H1 (cell line): ENCODE measurements around the gene MRM2. TPM values are rescaled to one million over a fixed set of nuclear protein-coding genes. Genes with fewer than 3 reads are reported as not detected.
A peak's percentile ranks its signal among the peaks of the same experiment; 100 is the strongest.

ENCODE experiments used
- CTCF ChIA-PET: fragments of 300-600 bp; sonication (Branson Sonifier 250); formaldehyde crosslinking; loops from one replicate; lab custom pipeline; 2021; ENCODE audit not compliant: partially characterized antibody; lab: Charles Lee
- POLR2A ChIA-PET: fragments of 300-600 bp; sonication (Branson Sonifier 250); formaldehyde crosslinking; loops from one replicate; lab custom pipeline; 2021; ENCODE audit warnings: inconsistent platforms; ENCODE audit not compliant: partially characterized antibody; lab: Charles Lee
- DNase-seq, 2 experiments: peaks; one replicate each; pipeline versions ENCODE4 v3.0.0 to v3.0.0-alpha.2; 2010 to 2022; ENCODE audit warnings: low spot score in 2 of 2, low read depth in 1 of 2, mixed read lengths in 1 of 2
- FAIRE-seq: peaks from 2 replicates; lab custom pipeline; 2011; peaks lifted over from hg19 to GRCh38; lab: Jason Lieb, UNC
- H2AFZ ChIP-seq: 2 replicates; pipeline ENCODE4 v1.8.1; 2012; ENCODE audit warnings: low read length, inconsistent platforms
- H2AK5ac ChIP-seq: 2 replicates; pipeline ENCODE4 v1.6.1; 2013; ENCODE audit warnings: low read depth, low read length
- H2BK120ac ChIP-seq: replicated peaks from 2 replicates; pipeline ENCODE3; 2013; ENCODE audit warnings: low read depth, low read length, inconsistent platforms
- H2BK12ac ChIP-seq: 2 replicates; pipeline ENCODE4 v1.6.1; 2013; ENCODE audit warnings: low read depth, low read length
- H2BK15ac ChIP-seq: 2 replicates; pipeline ENCODE4 v1.6.1; 2013; ENCODE audit warnings: low read length
- H2BK20ac ChIP-seq: 2 replicates; pipeline ENCODE4 v1.6.1; 2013; ENCODE audit warnings: low read length
- H2BK5ac ChIP-seq: 2 replicates; pipeline ENCODE4 v1.6.1; 2013; ENCODE audit warnings: low read depth, low read length
- H3K14ac ChIP-seq: 2 replicates; pipeline ENCODE4 v1.6.1; 2013; ENCODE audit warnings: inconsistent platforms; ENCODE audit not compliant: insufficient read length
- H3K18ac ChIP-seq: 2 replicates; pipeline ENCODE4 v1.6.1; 2013; ENCODE audit warnings: low read length; ENCODE audit errors: extremely low read depth
- H3K23ac ChIP-seq: 2 replicates; pipeline ENCODE4 v1.6.1; 2013; ENCODE audit warnings: inconsistent platforms; ENCODE audit not compliant: insufficient read length
- H3K23me2 ChIP-seq: 2 replicates; pipeline ENCODE4 v1.6.1; 2013; ENCODE audit warnings: low read depth, low read length
- H3K27ac ChIP-seq: 2 replicates; pipeline ENCODE4 v1.6.1; 2011; ENCODE audit warnings: low read depth, low read length, inconsistent platforms
- H3K27me3 ChIP-seq, 4 experiments: replicated peaks in 1 of 4; 1 replicate in 1 of 4; 2 replicates in 3 of 4; pipeline versions ENCODE4 v1.6.1 to v1.8.1; 2011 to 2013; ENCODE audit warnings: low read length in 3 of 4, mild to moderate bottlenecking in 3 of 4, inconsistent platforms in 2 of 4, mixed read lengths in 2 of 4, moderate library complexity in 1 of 4; ENCODE audit not compliant: control insufficient read depth in 3 of 4, insufficient read depth in 3 of 4; ENCODE audit errors: extremely low read depth in 1 of 4
- H3K36me3 ChIP-seq, 4 experiments: 2 replicates each; pipeline versions ENCODE4 v1.6.1 to v1.8.1; 2011 to 2013; ENCODE audit warnings: mild to moderate bottlenecking in 4 of 4, low read length in 3 of 4, moderate library complexity in 2 of 4, control low read depth in 1 of 4, inconsistent platforms in 1 of 4; ENCODE audit not compliant: insufficient read depth in 4 of 4, control insufficient read depth in 2 of 4
- H3K4ac ChIP-seq: replicated peaks from 2 replicates; pipeline ENCODE3; 2013; ENCODE audit warnings: low read length, low read depth, mixed read lengths, inconsistent platforms; ENCODE audit not compliant: insufficient read length
- H3K4me1 ChIP-seq, 4 experiments: replicated peaks in 1 of 4; 1 replicate in 1 of 4; 2 replicates in 3 of 4; pipeline versions ENCODE4 v1.6.1 to v1.8.1; 2011 to 2013; ENCODE audit warnings: low read length in 3 of 4, inconsistent platforms in 2 of 4, mixed read lengths in 1 of 4; ENCODE audit not compliant: insufficient read depth in 4 of 4, control insufficient read depth in 3 of 4
- H3K4me2 ChIP-seq, 2 experiments: 2 replicates each; pipeline versions ENCODE4 v1.6.1 to v1.8.1; 2011 to 2013; ENCODE audit warnings: low read depth in 2 of 2, low read length in 2 of 2, control low read depth in 1 of 2, inconsistent platforms in 1 of 2, mild to moderate bottlenecking in 1 of 2; ENCODE audit not compliant: insufficient read depth in 1 of 2
- H3K4me3 ChIP-seq, 4 experiments: fragments of 200-600, 300-600 bp in 1 of 4; sonication (generic), shearing (Covaris generic), sonication (Bioruptor Twin) in 1 of 4; 2 replicates each; pipeline versions ENCODE4 v1.5.1 to v1.8.1; 2011 to 2016; ENCODE audit warnings: low read length in 4 of 4, low read depth in 3 of 4, control low read depth in 2 of 4, inconsistent platforms in 2 of 4, mild to moderate bottlenecking in 2 of 4, mixed read lengths in 1 of 4, moderate library complexity in 1 of 4; ENCODE audit not compliant: insufficient read depth in 2 of 4; ENCODE audit errors: extremely low read depth in 1 of 4
- H3K56ac ChIP-seq: replicated peaks from 2 replicates; pipeline ENCODE3; 2013; ENCODE audit warnings: low read depth, mild to moderate bottlenecking, mixed read lengths, low read length, inconsistent platforms; ENCODE audit not compliant: insufficient read length
- H3K79me1 ChIP-seq: 2 replicates; pipeline ENCODE4 v1.6.1; 2013; ENCODE audit warnings: low read depth, low read length, control low read depth
- H3K79me2 ChIP-seq, 2 experiments: 2 replicates each; pipeline versions ENCODE4 v1.6.1 to v1.8.1; 2012 to 2013; ENCODE audit warnings: low read length in 2 of 2, mild to moderate bottlenecking in 2 of 2, inconsistent platforms in 1 of 2; ENCODE audit not compliant: insufficient read depth in 2 of 2, control insufficient read depth in 1 of 2
- H3K9ac ChIP-seq, 4 experiments: replicated peaks in 1 of 4; 1 replicate in 1 of 4; 2 replicates in 3 of 4; pipeline versions ENCODE4 v1.6.1 to v1.8.1; 2011 to 2013; ENCODE audit warnings: low read depth in 3 of 4, low read length in 3 of 4, control low read depth in 2 of 4, mild to moderate bottlenecking in 2 of 4, moderate library complexity in 2 of 4, inconsistent platforms in 1 of 4; ENCODE audit errors: extremely low read depth in 1 of 4
- H3K9me3 ChIP-seq, 2 experiments: 2 replicates each; pipeline versions ENCODE4 v1.6.1 to v1.8.1; 2012 to 2013; ENCODE audit warnings: mild to moderate bottlenecking in 2 of 2, moderate library complexity in 2 of 2, control low read depth in 1 of 2, inconsistent platforms in 1 of 2, low read depth in 1 of 2, low read length in 1 of 2, mixed read lengths in 1 of 2; ENCODE audit not compliant: insufficient read depth in 2 of 2
- H4K20me1 ChIP-seq, 2 experiments: replicated peaks in 1 of 2; 2 replicates each; pipeline versions ENCODE3 to v1.8.1; 2011 to 2013; ENCODE audit warnings: inconsistent platforms in 2 of 2, low read length in 2 of 2, mild to moderate bottlenecking in 1 of 2; ENCODE audit not compliant: insufficient read depth in 2 of 2, control insufficient read depth in 1 of 2
- H4K5ac ChIP-seq: 2 replicates; pipeline ENCODE4 v1.6.1; 2013; ENCODE audit warnings: low read length, low read depth, mixed read lengths, inconsistent platforms; ENCODE audit not compliant: insufficient read length
- H4K8ac ChIP-seq: 2 replicates; pipeline ENCODE4 v1.8.0; 2013; ENCODE audit warnings: mild to moderate bottlenecking, moderate library complexity, low read length, inconsistent platforms; ENCODE audit not compliant: insufficient read depth; ENCODE audit errors: extremely low read depth
- H4K91ac ChIP-seq: replicated peaks from 2 replicates; pipeline ENCODE3; 2013; ENCODE audit warnings: low read length, mixed read lengths, inconsistent platforms; ENCODE audit not compliant: insufficient read length
- BCL11A ChIP-seq, 2 experiments: IDR thresholded peaks; one replicate each; pipeline ENCODE4 v1.6.1; 2011; ENCODE audit warnings: low read depth in 2 of 2, low read length in 2 of 2, mild to moderate bottlenecking in 2 of 2
- CBX8 ChIP-seq: fragments of 300-800, 300-1000 bp; sonication (generic); IDR thresholded peaks from 2 replicates; pipeline ENCODE4 v1.7.1; 2016; ENCODE audit warnings: low read depth, low read length, borderline replicate concordance
- CHD1 ChIP-seq: IDR thresholded peaks from 2 replicates; pipeline ENCODE4 v1.6.1; 2012; ENCODE audit warnings: low read depth, low read length, improper control_type of control experiment
- CREB1 ChIP-seq: IDR thresholded peaks from 2 replicates; pipeline ENCODE4 v1.6.1; 2012; ENCODE audit warnings: inconsistent platforms
- KDM1A ChIP-seq: fragments of 200-600, 300-600 bp; sonication (generic); IDR thresholded peaks from 2 replicates; pipeline ENCODE4 v1.7.1; 2016; ENCODE audit warnings: mild to moderate bottlenecking, low read length, borderline replicate concordance
- NANOG ChIP-seq: IDR thresholded peaks from 2 replicates; pipeline ENCODE4 v1.6.1; 2011; ENCODE audit warnings: low read length, low read depth, mild to moderate bottlenecking, inconsistent platforms; ENCODE audit not compliant: insufficient read depth, poor library complexity, severe bottlenecking
- RFX5 ChIP-seq: IDR thresholded peaks from 2 replicates; pipeline ENCODE4 v1.6.1; 2011; ENCODE audit warnings: low read depth, low read length, improper control_type of control experiment, borderline replicate concordance
- SP1 ChIP-seq: IDR thresholded peaks from 2 replicates; pipeline ENCODE4 v1.6.1; 2011; ENCODE audit warnings: low read depth, low read length
- TAF1 ChIP-seq: IDR thresholded peaks from 2 replicates; pipeline ENCODE4 v1.6.1; 2011; ENCODE audit warnings: mild to moderate bottlenecking, low read depth, low read length
- TAF7 ChIP-seq: optimal IDR thresholded peaks from 2 replicates; pipeline ENCODE3; 2011; ENCODE audit warnings: low read depth, mild to moderate bottlenecking, inconsistent platforms, low read length, moderate library complexity, borderline replicate concordance
- WGBS, 2 experiments: shearing (Covaris generic) in 1 of 2; methylation state at CpG; one replicate each; pipeline versions ENCODE4 v1.1.6 to v1.1.7; 2013 to 2015; ENCODE audit warnings: low lambda C conversion rate in 2 of 2, mixed read lengths in 2 of 2, inconsistent platforms in 1 of 2, low coverage in 1 of 2, missing lambda C conversion rate in 1 of 2; ENCODE audit not compliant: insufficient replicate concordance in 2 of 2, insufficient coverage in 1 of 2, insufficient read length in 1 of 2; ENCODE audit errors: extremely low coverage in 1 of 2, missing lambda C conversion rate in 1 of 2; 5-methylcytosine and 5-hydroxymethylcytosine counted together
- polyA plus RNA-seq, 7 experiments: library from polyadenylated mRNA; depleted of rRNA in 3 of 7; stranded (reverse) in 5 of 7; unstranded in 2 of 7; fragments of >200 nt in 5 of 7; fragments of 200-250 nt in 2 of 7; gene quantifications; 1 replicate in 5 of 7; 2 replicates in 1 of 7; 4 replicates in 1 of 7; pipeline versions ENCODE4 v1.2.1 to v1.2.3, GENCODE V29; 2011 to 2013; ENCODE audit warnings: missing spikeins in 2 of 7, mixed read lengths in 2 of 7
- total RNA-seq: library from RNA; stranded (reverse); fragmentation: NEBNext Ultra II Directional; extraction: Animal tissue kit (Norgen Biotek cat#: 25700); gene quantifications from 2 replicates; pipeline ENCODE4 v1.2.1, GENCODE V29; 2021

The MRM2 gene
- total and polyA plus RNA-seq, 2 of the 8 experiments (the other 6 are each of a cell fraction or from before 2014, with no cell fraction given) = 17.2 to 38.6 TPM

DNA sequence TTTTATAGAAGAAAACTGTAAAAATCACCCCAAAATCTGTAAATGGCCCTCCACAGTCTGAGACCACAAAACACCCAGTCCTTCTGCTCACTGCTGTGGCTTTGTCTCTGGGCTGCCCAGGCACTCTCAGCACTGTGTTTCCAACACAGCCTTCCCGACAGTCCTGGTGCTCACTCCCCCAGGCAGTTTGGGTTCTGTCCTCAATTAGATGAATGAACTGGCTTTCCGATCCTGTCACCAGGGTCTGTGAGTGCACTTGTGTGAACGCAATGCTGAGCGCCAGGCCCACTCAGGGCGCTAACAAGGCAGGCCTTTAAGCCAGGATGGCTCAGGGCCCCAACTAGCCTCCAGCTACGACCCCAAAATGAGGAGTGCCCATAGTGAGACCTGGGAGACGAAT lies 12.5 kb downstream of the MRM2 start:
- 96% methylated on average over 7 of the region's 7 CpGs; no CpG with 5 or more reads in 1 of the 2 experiments for WGBS, 2 experiments

More for the DNA sequence above, 12.5 kb downstream of the MRM2 start:
- peaks cover 8% of the 10 kb centered on the region; the same call in 1 of the 2 replicates for H3K23me2 ChIP-seq
- peaks cover 5 to 30% (median 20%) of the 10 kb centered on the region in 4 experiments; a peak in 6 of 8 replicates for H3K36me3 ChIP-seq
- H2BK20ac ChIP-seq = no peak overlapping the region
- H3K14ac ChIP-seq = no peak overlapping the region
- H3K9me3 ChIP-seq = no peaks in the 10 kb centered on the region
- FAIRE-seq = no peak
- H3K27ac ChIP-seq = no peak overlapping the region
- H2AK5ac ChIP-seq = no peak overlapping the region
- TF ChIP-seq SP1 (no peak), KDM1A (no peak), TAF7 (no peak), CHD1 (no peak), TAF1 (no peak), RFX5 (no peak), BCL11A (IDR thresholded peaks at IDR 0.05; ENCODE audit: low read depth in 2 of 2, low read length in 2 of 2) (no peak), CBX8 (no peak), NANOG (no peak), CREB1 (no peak)
- TF ChIP-seq, all 59 proteins: peak for 0
- Histone ChIP-seq H3K18ac (no peak overlapping the region), H3K9ac (no peak overlapping the region), H2AFZ (no peak overlapping the region), H3K23ac (no peak overlapping the region), H3K4me1 (peaks cover 0 to 2% (median 0%) of the 10 kb centered on the region in 4 experiments; a peak in 2 of 7 replicates), H4K91ac (no peak overlapping the region), H3K56ac (no peak overlapping the region), H2BK5ac (no peak overlapping the region), H4K20me1 (peaks cover 6 to 12% of the 10 kb centered on the region in 2 experiments), H3K79me1 (peaks cover 16% of the 10 kb centered on the region), H3K79me2 (peaks cover 8 to 53% of the 10 kb centered on the region in 2 experiments), H4K5ac (no peak overlapping the region), H3K4me2 (no peak overlapping the region), H2BK15ac (no peak overlapping the region), H2BK12ac (no peak overlapping the region), H2BK120ac (no peak overlapping the region), H4K8ac (peak overlapping the region; percentile 73; the same call in 1 of the 2 replicates), H3K27me3 (no peaks in the 10 kb centered on the region), H3K4ac (no peak overlapping the region), H3K4me3 (no peak overlapping the region)
- ChIA-PET CTCF (interaction anchor here (1.5 kb wide), 1 partner anchor 92 kb away, joined by 3 read pairs; no protein-coding TSS in a partner anchor), POLR2A (no interaction called here)
- no peak for DNase-seq
